Retina (tissue), 1 donor: ENCODE results near the gene ZBTB11.
"Not testable (repeated sequence)": the region's sequence is repeated elsewhere in the genome, so short reads cannot be mapped to it uniquely, and the experiment has no call there.

ENCODE experiments used
- DNase-seq: peaks from one replicate; pipeline ENCODE4 v3.0.0-alpha.2; 2016

The ZBTB11 gene

DNA sequence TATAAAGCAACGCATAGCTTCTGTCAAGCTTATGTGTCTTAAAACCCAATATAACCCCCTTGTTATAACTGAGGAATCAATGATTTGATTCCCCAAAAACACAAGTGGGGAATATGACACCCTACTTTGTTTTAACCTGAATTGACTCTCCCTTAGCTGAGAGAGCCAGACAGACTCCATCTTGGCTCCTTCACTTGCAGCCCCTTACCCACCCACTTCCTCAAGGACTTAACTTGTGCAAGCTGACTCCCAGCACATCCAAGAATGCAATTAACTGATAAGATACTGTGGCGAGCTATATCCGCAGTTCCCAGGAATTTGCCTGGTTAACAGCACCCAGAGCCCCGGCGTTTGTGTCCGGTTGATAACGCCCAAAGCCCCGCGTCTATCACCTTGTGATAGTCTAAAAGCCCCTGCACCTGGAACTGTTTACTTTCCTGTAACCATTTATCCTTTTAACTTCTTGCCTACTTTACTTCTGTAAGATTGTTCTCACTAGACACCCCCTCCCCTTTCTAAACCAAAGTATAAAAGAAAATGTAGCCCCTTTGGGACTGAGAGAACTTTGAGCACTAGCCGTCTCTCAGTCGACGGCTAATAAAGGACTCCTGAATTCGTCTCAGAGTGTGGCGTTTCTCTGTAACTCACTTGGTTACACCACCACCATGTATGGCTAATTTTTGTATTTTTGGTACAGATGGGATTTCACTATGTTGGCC lies 35.4 kb downstream of the ZBTB11 start:
- not testable (repeated sequence) for DNase-seq

GRCh38 chr3:101640256-101640655 lies 36.7 kb downstream of the ZBTB11 start:
- no peak for DNase-seq

DNA sequence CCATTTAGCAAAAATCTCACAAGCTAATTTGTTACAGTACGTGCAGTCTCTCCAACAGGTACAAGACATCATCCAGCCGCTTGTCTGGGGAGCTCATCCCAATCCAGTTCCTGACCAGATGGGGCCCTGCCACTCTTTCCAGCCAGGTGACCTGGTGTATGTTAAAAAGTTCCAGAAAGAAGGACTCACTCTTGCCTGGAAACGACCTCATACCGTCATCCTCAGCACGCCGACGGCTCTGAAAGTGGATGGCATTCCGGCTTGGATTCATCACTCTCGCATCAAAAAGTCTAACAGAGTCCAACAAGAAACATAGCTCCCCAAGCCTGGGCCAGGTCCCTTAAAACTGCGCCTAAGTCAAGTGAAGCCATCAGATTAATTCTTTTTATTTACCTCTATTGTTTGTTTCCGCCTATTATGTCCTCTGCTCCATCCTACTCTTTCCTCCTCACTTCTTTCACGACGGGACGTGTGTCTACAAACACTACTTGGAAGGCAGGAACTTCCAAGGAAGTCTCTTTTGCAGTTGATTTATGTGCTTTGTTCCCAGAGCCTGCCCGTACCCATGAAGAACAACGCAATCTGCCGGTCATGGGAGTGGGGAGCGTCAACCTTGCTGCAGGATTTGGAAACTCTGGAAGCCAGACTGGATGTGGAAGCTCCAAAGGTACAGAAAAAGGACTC lies 37.5 kb downstream of the ZBTB11 start:
- no peak for DNase-seq

DNA sequence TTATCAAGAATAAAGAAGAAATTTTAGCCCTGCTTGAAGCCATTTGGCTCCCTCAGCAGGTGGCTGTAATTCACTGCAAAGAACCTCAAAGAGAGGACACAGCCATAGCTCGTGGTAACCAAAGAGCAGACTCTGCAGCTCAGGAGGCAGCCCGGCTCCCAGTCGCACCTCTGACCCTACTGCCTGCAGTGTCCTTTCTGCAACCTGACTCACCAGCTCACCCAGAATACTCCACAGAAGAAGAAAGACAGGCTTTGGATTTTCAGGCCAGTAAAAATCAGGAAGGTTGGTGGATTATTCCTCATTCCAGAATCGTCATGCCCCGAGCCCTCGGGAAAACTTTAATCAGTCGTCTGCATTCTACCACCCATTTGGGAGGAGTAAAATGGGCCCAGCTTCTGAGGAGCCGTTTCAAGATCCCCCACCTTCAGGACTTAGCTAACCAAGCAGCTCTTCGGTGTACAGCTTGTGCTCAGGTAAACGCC lies 38.6 kb downstream of the ZBTB11 start:
- DNase-seq = no peak

DNA sequence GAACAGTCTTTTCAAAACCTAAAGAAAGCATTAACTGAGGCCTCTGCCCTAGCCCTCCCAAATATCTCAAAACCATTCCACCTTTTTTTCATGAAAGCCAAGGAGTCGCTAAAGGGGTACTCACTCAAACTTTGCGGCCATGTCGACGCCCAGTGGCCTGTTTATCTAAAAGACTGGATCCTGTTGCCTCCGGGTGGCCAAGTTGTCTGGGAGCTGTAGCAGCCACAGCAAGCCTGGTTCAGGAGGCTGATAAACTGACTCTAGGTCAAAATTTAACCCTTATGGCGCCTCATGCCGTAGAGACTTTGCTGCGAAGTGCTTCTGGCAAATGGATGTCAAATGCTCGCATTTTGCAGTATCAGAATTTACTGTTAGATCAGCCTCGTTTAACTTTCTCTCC lies 39.5 kb downstream of the ZBTB11 start:
- no peak for DNase-seq

DNA sequence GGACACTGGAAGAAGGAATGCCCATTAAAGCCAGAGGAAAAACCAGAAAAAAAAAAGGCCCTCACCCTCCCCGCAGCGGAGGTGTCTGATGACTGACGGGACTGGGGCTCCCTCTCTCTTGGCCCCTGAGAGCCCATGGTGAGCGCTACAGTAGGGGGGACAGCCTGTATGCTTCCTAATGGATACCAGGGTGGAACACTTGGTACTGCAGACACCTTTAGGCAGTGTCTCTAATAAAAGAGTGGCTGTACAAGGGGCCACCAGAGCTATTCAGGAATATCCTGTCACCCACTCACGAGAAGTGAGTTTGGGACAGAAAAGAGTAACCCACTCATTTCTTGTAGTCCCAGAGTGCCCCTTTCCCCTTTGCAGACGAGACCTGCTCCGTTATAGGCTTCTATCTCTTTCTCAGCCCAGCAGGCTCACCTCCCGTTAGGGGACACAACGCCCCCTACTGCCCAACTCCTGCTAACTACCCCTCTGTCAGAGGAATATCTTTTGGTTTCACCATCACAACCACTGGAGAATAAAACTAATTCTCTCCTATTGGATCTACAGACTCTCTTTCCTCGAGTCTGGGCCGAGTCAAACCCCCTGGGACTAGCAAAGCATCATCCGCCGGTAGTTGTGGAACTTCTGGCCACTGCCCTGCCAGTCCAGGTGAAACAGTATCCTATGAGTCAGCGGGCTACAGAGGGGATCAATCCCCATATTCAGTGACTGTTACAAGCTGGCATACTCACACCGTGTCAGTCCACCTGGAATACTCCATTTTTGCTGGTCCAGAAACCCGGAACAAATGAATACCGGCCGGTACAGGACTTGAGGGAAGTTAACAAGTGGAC lies 40.8 kb downstream of the ZBTB11 start:
- peak; percentile 21 for DNase-seq

DNA sequence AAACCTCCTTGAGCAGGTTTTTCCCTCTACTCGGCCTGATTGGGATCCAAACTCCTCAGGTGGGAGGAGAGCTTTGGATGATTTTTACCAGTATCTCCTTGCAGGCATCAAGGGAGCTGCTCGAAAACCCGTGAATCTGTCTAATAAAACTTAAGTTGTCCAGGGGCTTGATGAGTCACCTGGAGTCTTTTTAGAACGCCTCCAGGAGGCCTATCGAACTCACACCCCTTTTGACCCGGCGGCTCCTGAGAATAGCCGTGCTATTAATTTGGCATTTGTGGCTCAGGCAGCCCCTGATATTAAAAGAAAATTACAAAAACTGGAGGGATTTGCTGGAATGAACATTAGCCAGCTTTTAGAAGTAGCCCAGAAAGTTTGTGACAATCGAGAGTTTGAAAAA lies 41.6 kb downstream of the ZBTB11 start:
- DNase-seq = no peak

DNA sequence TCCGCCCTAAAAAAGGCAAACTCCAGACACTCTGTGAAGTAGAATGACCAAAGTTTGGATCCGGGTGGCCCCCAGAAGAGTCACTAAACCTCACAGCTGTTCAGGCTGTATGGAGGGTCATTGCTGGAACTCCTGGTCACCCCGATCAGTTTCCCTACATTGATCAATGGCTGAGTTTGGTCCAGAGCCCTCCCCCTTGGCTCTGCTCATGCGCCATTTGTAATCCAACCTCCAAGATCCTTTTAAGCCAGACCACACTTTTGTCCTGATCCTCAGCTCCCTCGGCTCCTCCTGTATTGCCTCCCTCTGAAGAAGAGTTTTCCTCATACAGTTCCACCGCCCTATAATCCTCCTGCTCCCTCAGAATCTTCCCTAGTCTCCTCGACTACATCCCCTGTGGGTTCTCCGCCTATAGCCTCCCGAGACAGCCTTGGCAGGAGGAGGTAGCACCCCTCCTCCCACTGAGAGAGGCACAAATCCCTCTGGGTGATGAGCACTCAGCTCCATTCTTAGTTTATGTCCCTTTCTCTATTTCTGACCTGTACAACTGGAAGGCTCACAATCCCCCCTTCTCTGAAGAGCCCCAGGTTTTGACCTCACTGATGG lies 42.2 kb downstream of the ZBTB11 start:
- DNase-seq = no peak

DNA sequence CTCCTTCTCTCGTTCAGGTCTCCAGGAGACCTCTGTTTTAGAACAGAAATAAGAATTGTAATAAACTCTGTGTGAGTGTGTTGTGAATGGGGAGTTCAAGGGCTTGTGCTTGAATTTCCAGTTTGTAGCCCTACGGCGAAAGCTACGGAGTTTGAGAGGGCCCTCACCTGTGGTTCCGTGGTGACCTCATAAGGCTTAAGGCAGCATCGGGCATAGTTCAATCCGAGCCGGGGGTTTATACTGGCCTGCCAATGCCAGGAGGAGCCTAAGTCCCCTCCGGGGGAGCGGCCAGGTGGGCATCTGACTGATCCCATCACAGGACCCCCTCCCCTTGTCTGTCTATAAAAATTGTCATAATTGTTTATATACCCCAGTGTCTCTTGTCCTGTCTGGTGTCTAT lies 43.7 kb downstream of the ZBTB11 start:
- DNase-seq = no peak

- no peak for DNase-seq
Observed at GRCh38 chr3:101632586-101632985, 44.3 kb downstream of the ZBTB11 start.

GRCh38 chr3:101631959-101632358 lies 45.0 kb downstream of the ZBTB11 start:
- not testable (repeated sequence) for DNase-seq

- no peak for DNase-seq
Observed at GRCh38 chr3:101631098-101631796, 45.7 kb downstream of the ZBTB11 start.

- no peak for DNase-seq
Observed at GRCh38 chr3:101629219-101629618, 47.7 kb downstream of the ZBTB11 start.

GRCh38 chr3:101625879-101626278 lies 51.1 kb downstream of the ZBTB11 start:
- DNase-seq = no peak

GRCh38 chr3:101624857-101625256 lies 52.1 kb downstream of the ZBTB11 start:
- DNase-seq = no peak

DNA sequence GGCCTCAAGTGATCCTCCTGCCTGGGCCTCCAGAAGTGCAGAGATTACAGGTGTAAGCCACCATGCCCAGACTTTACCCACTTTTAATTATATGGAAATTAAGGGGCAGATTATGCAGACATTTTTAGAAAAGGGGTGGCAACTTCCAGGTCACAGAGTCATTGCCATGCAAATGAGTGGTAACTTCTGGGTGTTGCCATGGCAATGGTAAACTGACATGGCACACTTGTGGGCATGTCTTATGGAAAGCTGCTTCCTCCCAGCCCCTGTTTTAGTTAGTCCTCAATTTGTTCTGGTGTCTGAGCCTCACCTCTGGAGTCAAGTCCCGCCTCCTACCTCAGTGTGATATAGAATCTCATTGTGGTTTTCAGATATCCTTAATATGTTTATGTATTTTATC lies 53.3 kb downstream of the ZBTB11 start:
- no peak for DNase-seq

DNA sequence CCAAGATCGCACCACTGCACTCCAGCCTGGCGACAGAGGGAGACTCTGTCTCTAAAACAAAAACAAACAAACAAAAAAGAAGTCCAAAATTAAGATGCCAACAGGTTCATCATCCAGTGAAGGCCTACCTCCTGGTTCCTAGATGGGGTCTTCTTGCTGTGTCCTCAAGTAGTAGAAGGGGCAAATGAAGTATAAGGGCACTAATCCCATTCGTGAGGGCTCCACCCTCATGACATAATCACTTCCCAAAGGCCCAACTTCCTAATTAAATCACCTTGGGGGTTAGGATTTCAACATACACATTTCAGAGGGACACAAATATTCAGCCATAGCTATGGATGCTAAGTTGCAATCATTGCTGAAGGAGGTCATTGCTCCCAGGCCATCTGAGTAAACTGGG lies 57.2 kb downstream of the ZBTB11 start:
- DNase-seq = no peak

DNA sequence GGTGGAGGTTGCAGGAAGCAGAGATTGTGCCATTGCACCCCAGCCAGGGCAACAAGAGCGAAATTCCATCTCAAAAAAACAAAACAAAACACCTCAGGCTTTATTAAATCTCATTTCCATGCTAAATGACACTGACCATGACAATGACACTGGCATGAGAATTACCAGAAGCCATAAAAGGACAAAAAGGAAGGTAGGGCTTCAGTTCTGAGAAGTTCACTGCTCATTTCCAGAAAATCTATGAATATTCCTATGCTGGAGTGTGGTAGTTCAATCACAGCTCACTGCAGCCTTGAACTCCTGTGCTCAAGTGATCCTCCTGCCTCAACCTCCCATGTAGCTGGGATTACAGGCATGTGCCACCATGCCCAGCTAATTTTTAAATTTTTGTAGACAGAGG lies 58.2 kb downstream of the ZBTB11 start:
- no peak for DNase-seq

DNA sequence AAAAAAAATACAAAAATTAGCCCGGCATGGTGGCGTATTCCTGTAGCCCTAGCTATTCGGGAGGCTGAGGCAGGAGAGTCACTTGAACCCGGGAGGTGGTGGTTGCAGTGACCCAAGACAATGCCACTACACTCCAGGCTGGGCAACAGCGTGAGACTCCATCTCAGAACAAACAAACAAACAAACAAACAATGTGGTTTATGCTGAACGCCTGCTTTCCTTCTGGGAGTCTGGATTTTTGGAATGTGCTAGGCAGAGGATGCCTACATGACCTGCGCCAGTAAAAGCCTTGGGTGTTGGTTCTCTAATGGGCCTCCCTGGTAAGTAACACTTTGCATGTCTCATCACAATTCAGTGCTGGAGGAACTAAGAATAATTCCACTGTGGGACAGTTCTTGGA lies 59.5 kb downstream of the ZBTB11 start:
- DNase-seq = no peak

GRCh38 chr3:101615525-101615924 lies 61.4 kb downstream of the ZBTB11 start:
- DNase-seq = no peak

DNA sequence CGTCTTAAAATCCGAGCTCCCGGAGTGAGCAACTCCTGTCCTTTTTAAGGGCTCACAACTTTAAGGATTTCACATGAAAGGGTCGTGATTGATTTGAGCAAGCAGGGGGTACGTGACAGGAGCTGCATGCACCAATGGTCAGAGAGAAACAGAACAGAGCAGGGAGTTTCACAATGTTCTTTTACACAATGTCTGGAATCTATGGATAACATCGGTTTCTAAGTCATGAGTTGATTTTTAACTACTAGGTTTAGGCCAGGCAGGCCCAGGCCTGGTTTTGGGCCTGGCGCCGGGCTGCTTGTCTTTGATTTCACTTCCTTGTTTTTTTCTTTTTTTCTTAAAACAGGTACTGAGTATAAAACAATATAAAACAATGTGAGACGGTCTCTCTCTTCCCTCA lies 63.9 kb downstream of the ZBTB11 start:
- not testable (repeated sequence) for DNase-seq

DNA sequence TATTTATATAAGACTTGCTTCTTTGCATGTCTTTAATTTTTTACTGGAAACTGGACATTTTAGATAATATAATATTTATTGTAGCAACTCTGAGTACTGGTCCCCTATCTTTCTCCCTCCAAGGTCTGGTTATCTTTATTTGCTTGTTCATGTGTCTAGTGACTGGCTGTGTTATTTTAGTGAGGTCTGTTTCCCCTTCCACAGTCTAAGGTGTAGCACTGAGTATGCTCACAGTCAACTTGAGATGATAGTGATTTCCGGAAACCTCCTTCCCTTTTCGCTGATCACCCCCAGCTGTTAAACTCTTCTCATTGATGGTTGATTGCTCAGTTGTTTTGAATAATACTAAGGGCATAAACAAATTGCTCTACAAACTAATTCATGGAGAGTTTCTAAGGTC lies 65.9 kb downstream of the ZBTB11 start:
- no peak for DNase-seq

DNA sequence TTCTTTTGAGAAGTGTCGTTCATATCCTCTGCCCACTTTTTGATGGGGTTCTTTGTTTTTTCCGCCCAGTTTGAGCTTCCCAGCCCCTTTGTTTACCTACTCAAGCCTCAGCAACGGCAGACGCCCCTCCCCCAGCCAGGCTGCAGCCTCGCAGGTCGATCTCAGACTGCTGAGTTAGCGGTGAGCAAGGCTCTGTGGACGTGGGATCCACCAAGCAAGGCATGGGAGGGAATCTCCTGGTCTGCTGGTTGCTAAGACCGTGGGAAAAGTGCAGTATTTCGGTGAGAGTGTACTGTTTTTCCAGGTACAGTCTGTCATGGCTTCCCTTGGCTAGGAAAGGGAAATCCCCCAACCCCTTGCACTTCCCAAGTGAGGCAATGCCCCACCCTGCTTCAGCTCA lies 71.5 kb downstream of the ZBTB11 start:
- DNase-seq = not testable (repeated sequence)
